ENCODE data around the gene FHOD1. TPM values are rescaled to one million over a fixed set of nuclear protein-coding genes. Genes with fewer than 3 reads are reported as not detected.
A peak's percentile ranks its signal among the peaks of the same experiment; 100 is the strongest.

FHOD1 gene
- total and polyA plus RNA-seq, 10 of the 15 experiments (the other 5 are each of a cell fraction or from before 2014, with no cell fraction given): 8.9 to 65.7 (median 18.1) TPM

DNA sequence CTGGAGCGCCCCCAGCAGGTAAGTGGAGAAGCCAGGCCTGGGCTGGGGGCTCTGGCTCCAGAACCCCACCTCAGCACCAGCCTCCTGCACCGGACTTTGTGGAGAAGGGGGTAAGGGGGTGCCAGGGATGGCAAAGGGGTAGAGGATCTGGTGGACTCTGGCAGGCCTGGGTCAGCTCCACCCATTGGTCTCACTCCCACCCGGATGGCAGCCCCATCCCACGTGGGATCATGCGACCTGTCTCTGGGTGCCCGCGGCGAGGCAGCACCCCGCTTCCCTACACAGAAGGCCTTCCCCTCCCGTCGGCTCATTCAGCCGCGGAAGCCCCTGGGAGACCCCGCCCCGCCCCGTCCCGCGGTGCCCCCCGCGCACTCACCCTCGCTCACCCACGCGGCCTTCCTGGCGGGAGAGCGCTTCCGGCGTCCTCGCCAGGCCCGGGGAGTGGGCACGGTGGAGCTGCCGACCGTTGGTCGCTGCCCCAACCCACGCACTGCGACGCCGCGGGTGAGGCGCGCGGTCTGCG, 31.6 kb upstream of the FHOD1 start (continued):
- TF ChIP-seq, protein P1, sequence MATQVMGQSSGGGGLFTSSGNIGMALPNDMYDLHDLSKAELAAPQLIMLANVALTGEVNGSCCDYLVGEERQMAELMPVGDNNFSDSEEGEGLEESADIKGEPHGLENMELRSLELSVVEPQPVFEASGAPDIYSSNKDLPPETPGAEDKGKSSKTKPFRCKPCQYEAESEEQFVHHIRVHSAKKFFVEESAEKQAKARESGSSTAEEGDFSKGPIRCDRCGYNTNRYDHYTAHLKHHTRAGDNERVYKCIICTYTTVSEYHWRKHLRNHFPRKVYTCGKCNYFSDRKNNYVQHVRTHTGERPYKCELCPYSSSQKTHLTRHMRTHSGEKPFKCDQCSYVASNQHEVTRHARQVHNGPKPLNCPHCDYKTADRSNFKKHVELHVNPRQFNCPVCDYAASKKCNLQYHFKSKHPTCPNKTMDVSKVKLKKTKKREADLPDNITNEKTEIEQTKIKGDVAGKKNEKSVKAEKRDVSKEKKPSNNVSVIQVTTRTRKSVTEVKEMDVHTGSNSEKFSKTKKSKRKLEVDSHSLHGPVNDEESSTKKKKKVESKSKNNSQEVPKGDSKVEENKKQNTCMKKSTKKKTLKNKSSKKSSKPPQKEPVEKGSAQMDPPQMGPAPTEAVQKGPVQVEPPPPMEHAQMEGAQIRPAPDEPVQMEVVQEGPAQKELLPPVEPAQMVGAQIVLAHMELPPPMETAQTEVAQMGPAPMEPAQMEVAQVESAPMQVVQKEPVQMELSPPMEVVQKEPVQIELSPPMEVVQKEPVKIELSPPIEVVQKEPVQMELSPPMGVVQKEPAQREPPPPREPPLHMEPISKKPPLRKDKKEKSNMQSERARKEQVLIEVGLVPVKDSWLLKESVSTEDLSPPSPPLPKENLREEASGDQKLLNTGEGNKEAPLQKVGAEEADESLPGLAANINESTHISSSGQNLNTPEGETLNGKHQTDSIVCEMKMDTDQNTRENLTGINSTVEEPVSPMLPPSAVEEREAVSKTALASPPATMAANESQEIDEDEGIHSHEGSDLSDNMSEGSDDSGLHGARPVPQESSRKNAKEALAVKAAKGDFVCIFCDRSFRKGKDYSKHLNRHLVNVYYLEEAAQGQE (IDR thresholded peaks at IDR 0.05; ENCODE audit: low read depth, low read length): no peak
- TF ChIP-seq ZZZ3 (IDR thresholded peaks at IDR 0.05; ENCODE audit: control insufficient read depth, insufficient read length, low read depth): no peak
- TF ChIP-seq SPI1 (IDR thresholded peaks at IDR 0.05; ENCODE audit: borderline replicate concordance, insufficient read depth, low read depth, low read length): no peak
- no peak for TF ChIP-seq CREM (IDR thresholded peaks at IDR 0.05; ENCODE audit: low read depth)
- TF ChIP-seq SMC3 (IDR thresholded peaks at IDR 0.05; ENCODE audit: borderline replicate concordance, low read length): 0 out of 2 replicates have a peak, but pooled peaks have one; percentile 3
- no peak for TF ChIP-seq BCL11A (IDR thresholded peaks at IDR 0.05; ENCODE audit: low read depth, low read length)
- TF ChIP-seq CBFB (IDR thresholded peaks at IDR 0.05; ENCODE audit: low read depth): no peak
- no peak for TF ChIP-seq PAX5 (IDR thresholded peaks at IDR 0.05; ENCODE audit: borderline replicate concordance, low read depth, low read length)
- TF ChIP-seq DPF2 (IDR thresholded peaks at IDR 0.05): no peak
- TF ChIP-seq, protein P2, sequence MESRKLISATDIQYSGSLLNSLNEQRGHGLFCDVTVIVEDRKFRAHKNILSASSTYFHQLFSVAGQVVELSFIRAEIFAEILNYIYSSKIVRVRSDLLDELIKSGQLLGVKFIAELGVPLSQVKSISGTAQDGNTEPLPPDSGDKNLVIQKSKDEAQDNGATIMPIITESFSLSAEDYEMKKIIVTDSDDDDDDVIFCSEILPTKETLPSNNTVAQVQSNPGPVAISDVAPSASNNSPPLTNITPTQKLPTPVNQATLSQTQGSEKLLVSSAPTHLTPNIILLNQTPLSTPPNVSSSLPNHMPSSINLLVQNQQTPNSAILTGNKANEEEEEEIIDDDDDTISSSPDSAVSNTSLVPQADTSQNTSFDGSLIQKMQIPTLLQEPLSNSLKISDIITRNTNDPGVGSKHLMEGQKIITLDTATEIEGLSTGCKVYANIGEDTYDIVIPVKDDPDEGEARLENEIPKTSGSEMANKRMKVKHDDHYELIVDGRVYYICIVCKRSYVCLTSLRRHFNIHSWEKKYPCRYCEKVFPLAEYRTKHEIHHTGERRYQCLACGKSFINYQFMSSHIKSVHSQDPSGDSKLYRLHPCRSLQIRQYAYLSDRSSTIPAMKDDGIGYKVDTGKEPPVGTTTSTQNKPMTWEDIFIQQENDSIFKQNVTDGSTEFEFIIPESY (IDR thresholded peaks at IDR 0.05): no peak

All from GM12878 (cell line).